SK-N-SH treated with all-trans-retinoic acid at 6 μM for 48 hours (cell line): ENCODE measurements around the gene HOATZ.

ENCODE experiments used
- ARNTL ChIP-seq: fragments of 450-650 bp; formaldehyde crosslinking; IDR thresholded peaks from 2 replicates; pipeline ENCODE4 v1.5.0; 2020; ENCODE audit warnings: low read depth, mild to moderate bottlenecking, moderate library complexity, borderline replicate concordance
- CREB5 ChIP-seq: fragments of 250-450 bp; sonication (Bioruptor Pico); IDR thresholded peaks from 2 replicates; pipeline ENCODE4 v1.5.1; 2020; ENCODE audit warnings: low read depth, mild to moderate bottlenecking, moderate library complexity
- CSDC2 ChIP-seq: fragments of 250-450 bp; sonication (Bioruptor Pico); IDR thresholded peaks from 2 replicates; pipeline ENCODE4 v1.5.0; 2020; ENCODE audit warnings: mild to moderate bottlenecking, moderate library complexity
- CSRNP3 ChIP-seq: fragments of 250-450 bp; sonication (Bioruptor Pico); IDR thresholded peaks from 2 replicates; pipeline ENCODE4 v1.5.1; 2021; ENCODE audit warnings: mild to moderate bottlenecking, moderate library complexity
- ISL1 ChIP-seq: fragments of 250-450 bp; sonication (Bioruptor Pico); IDR thresholded peaks from 2 replicates; pipeline ENCODE4 v2.1.2; 2022; ENCODE audit warnings: mild to moderate bottlenecking, moderate library complexity
- RARB ChIP-seq: fragments of 250-450 bp; sonication (Bioruptor Pico); IDR thresholded peaks from 2 replicates; pipeline ENCODE4 v1.8.0; 2021; ENCODE audit warnings: mild to moderate bottlenecking, moderate library complexity
- TOX ChIP-seq: fragments of 250-450 bp; sonication (Bioruptor Pico); IDR thresholded peaks from 2 replicates; pipeline ENCODE4 v1.8.0; 2021; ENCODE audit warnings: mild to moderate bottlenecking, moderate library complexity, borderline replicate concordance
- ZC3H10 ChIP-seq: fragments of 250-450 bp; sonication (Bioruptor Pico); IDR thresholded peaks from 2 replicates; pipeline ENCODE4 v1.5.1; 2021; ENCODE audit warnings: mild to moderate bottlenecking, moderate library complexity
- ZFP30 ChIP-seq: fragments of 450-650 bp; formaldehyde crosslinking; IDR thresholded peaks from 2 replicates; pipeline ENCODE4 v1.5.0; 2022; ENCODE audit warnings: mild to moderate bottlenecking, moderate library complexity
- ZNF70 ChIP-seq: fragments of 450-650 bp; formaldehyde crosslinking; IDR thresholded peaks from 2 replicates; pipeline ENCODE4 v1.5.0; 2020; ENCODE audit warnings: mild to moderate bottlenecking, moderate library complexity
- ZNF8 ChIP-seq: fragments of 450-650 bp; formaldehyde crosslinking; IDR thresholded peaks from 2 replicates; pipeline ENCODE4 v1.5.0; 2020; ENCODE audit warnings: mild to moderate bottlenecking, moderate library complexity

GRCh38 chr11:111582163-111582562 lies 67.6 kb downstream of the HOATZ start:
- TF ChIP-seq ZNF70 (no peak), RARB (CRISPR knock-in tag) (no peak), CREB5 (no peak), ZFP30 (CRISPR knock-in tag) (no peak), ARNTL (no peak), ZNF8 (CRISPR knock-in tag) (no peak), CSDC2 (CRISPR knock-in tag) (no peak), CSRNP3 (CRISPR knock-in tag) (no peak), ZC3H10 (CRISPR knock-in tag) (no peak), TOX (CRISPR knock-in tag) (no peak), ISL1 (CRISPR knock-in tag) (no peak)
